Heart left ventricle (tissue), 13 donors: Measurements from ENCODE around the gene FSHR.

Experiments used
- POLR2A ChIP-seq, 2 donors: fragments of 450-650 bp; IDR thresholded peaks; one replicate each; pipeline ENCODE4 v1.6.1; 2017; ENCODE audit warnings: antibody characterized with exemption in 2 of 2, mild to moderate bottlenecking in 2 of 2, moderate library complexity in 2 of 2
- TF ChIP-seq, protein P1 (sequence below), 12 donors: fragments of 200-600 bp; sonication (generic) in 4 of 12; IDR thresholded peaks; one replicate each; pipeline versions ENCODE4 v1.5.0 to v1.8.0; 2018 to 2022; ENCODE audit warnings: antibody characterized with exemption in 12 of 12, mild to moderate bottlenecking in 5 of 12
- donor health status: ischemic (EF 13 %, LVEDD 7.1; RV severe dilation, severe dysfunction).
- donor health status: DM: no; HTN: yes; CAD: no.
- donor health status: DM: no; HTN: no; CAD: no.
- donor health status: ischemic (EF 25% LVEDD 6.9; RV normal size, moderate dysfunction).
- donor health status: ischemic (EF 25% LVEDD 5.7; RV mildly dilated, moderate dysfunction).
- donor health status: ischemic (EF 35%, LVEDD 5.7; RV mildly dilated, moderate dysfunction).
- donor health status: nonischemic (EF 11% LVEDD 7.7; RV severe dilation, severe dysfunction).
- donor health status: DM: yes; HTN: yes; CAD: no.
- donor health status: PGD.
- donor health status: ischemic (EF 29% LVEDD 5.4; RV normal size, mild dysfunction).
- donor health status: nonischemic (EF 23%, LVEDD 6.1; RV moderate dilation, normal function).

DNA sequence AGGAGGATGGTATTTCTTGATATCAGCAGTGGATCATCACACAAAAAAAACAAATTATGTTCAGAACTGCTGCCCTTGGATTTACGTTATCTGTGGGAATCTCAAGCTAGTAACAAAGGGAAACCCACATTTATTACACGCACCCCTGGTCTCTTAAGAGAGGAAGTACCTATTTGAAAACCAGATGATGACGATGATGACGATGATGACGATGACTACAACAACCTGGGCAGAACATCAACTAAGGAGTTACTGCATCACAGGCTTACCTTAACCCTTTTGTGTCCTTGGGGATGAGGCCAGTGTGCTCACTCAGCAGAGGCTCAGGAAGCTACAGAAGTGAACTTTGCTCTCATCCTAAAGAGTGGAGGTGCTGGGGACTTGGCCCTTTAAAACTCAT is 169.4 kb downstream of the FSHR start:
- TF ChIP-seq, protein P1, sequence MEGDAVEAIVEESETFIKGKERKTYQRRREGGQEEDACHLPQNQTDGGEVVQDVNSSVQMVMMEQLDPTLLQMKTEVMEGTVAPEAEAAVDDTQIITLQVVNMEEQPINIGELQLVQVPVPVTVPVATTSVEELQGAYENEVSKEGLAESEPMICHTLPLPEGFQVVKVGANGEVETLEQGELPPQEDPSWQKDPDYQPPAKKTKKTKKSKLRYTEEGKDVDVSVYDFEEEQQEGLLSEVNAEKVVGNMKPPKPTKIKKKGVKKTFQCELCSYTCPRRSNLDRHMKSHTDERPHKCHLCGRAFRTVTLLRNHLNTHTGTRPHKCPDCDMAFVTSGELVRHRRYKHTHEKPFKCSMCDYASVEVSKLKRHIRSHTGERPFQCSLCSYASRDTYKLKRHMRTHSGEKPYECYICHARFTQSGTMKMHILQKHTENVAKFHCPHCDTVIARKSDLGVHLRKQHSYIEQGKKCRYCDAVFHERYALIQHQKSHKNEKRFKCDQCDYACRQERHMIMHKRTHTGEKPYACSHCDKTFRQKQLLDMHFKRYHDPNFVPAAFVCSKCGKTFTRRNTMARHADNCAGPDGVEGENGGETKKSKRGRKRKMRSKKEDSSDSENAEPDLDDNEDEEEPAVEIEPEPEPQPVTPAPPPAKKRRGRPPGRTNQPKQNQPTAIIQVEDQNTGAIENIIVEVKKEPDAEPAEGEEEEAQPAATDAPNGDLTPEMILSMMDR (IDR thresholded peaks at IDR 0.05) = no peak
- no peak for TF ChIP-seq POLR2A (IDR thresholded peaks at IDR 0.05)
